ENCODE results near the gene CPA1.

GRCh38 chr7:130432886-130433285 is 52.6 kb downstream of the CPA1 start:
- TF ChIP-seq ZBTB33 (IDR thresholded peaks at IDR 0.05) (no peak), CTCF (IDR thresholded peaks at IDR 0.05 in 2 of 3, conservative IDR thresholded peaks at IDR 0.05 in 1 of 3; ENCODE audit: control insufficient read depth in 2 of 3, extremely low read depth in 1 of 3, insufficient read depth in 1 of 3, low read depth in 3 of 3, low read length in 3 of 3) (no peak), ZZZ3 (IDR thresholded peaks at IDR 0.05; ENCODE audit: control insufficient read depth, insufficient read length, low read depth) (no peak)
